ENCODE results near the gene TPM1.

GRCh38 chr15:63025460-63025859, 17.1 kb upstream of the TPM1 start:
- TF ChIP-seq POLR2A (IDR thresholded peaks at IDR 0.05; ENCODE audit: low read depth) (no peak), CTCF (IDR thresholded peaks at IDR 0.05) (no peak)
